ENCODE measurements around the gene NCS1. TPM values are rescaled to one million over a fixed set of nuclear protein-coding genes. Genes with fewer than 3 reads are reported as not detected.
"Not testable (repeated sequence)": the region's sequence is repeated elsewhere in the genome, so short reads cannot be mapped to it uniquely, and the experiment has no call there.

NCS1 gene
- total and polyA plus RNA-seq, 8 donors, result 16.7 to 24.9 (median 19.7) TPM

DNA sequence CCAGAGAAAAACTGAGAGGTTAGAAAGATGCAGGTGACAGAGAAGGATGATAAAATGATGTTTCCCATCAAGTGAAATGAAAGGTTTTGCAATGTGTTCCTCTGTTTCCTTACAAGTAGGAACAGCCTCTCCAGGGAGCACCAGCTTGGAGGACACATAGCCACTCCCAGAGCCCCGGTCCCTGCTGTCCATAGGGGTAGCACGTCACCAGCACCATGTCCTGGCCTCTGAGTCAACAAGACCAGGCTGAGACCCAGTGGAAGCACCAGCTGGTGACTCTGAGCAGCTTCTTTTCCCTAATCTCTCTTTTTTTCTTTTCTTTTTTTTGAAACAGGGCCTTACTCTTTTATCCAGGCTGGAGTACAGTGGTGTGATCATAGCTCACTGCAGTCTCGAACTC is 73.9 kb downstream of the NCS1 start:
- intact Hi-C loops (cut with DNase I), result no loop called here
- no peak for ATAC-seq
- Histone ChIP-seq H3K36me3 (no peaks in the 10 kb centered on the region), H3K4me1 (peaks cover 0 to 7% of the 10 kb centered on the region in 2 donors), H3K4me3 (no peak overlapping the region), H3K9me3 (no peaks in the 10 kb centered on the region), H3K27me3 (no peaks in the 10 kb centered on the region), H3K27ac (no peak overlapping the region)
- no peak for DNase-seq
- TF ChIP-seq, protein P1, sequence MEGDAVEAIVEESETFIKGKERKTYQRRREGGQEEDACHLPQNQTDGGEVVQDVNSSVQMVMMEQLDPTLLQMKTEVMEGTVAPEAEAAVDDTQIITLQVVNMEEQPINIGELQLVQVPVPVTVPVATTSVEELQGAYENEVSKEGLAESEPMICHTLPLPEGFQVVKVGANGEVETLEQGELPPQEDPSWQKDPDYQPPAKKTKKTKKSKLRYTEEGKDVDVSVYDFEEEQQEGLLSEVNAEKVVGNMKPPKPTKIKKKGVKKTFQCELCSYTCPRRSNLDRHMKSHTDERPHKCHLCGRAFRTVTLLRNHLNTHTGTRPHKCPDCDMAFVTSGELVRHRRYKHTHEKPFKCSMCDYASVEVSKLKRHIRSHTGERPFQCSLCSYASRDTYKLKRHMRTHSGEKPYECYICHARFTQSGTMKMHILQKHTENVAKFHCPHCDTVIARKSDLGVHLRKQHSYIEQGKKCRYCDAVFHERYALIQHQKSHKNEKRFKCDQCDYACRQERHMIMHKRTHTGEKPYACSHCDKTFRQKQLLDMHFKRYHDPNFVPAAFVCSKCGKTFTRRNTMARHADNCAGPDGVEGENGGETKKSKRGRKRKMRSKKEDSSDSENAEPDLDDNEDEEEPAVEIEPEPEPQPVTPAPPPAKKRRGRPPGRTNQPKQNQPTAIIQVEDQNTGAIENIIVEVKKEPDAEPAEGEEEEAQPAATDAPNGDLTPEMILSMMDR (IDR thresholded peaks at IDR 0.05), result no peak

DNA sequence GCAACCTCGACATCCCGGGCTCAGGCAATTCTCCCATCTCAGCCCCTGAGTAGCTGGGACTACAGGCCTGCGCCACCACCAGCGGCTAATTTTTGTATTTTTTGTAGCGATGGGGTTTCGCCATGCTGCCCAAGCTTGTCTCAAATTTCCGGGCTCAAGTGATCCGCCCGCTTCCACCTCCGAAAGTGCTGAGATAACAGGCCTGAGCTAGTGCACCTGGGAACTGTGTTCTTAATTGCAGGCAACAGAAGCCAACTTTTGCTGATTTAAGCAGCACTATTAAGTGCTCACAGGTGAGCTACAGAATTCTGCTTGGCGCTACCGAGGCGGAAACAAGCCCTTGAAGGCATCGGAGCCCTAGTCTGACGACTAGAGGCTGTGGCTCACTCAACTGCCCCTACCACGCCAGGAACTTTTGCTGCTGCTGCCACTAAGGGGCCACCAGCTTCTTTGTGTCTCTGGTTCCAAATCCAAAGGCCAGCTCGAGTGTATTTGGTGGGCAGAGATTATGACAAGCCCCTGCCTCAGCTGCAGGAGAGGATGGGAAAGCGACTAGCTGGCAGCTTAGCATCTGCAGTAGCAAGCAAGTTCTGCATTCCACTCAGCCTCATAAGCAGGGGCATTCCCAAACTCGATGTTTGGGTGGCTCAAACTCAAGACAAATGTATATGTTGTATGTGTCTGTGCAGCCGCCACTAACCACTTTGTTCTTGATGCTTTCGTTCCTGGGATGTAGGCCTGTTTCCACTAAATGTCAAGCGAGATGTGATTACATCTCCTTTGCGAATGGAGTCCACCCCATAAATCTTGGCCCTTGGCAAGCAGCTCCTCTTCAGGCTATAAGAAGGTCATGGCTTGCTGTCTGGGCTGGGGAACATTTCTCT is 82.8 kb downstream of the NCS1 start:
- Histone ChIP-seq H3K4me1 (no peaks in the 10 kb centered on the region), H3K27ac (no peak overlapping the region), H3K9me3 (no peaks in the 10 kb centered on the region), H3K4me3 (no peak overlapping the region), H3K36me3 (no peaks in the 10 kb centered on the region), H3K27me3 (peaks cover 0 to 13% of the 10 kb centered on the region in 2 donors)
- TF ChIP-seq, protein P1 (IDR thresholded peaks at IDR 0.05), result no peak
- DNase-seq (no peak), ATAC-seq (no peak)
- intact Hi-C loops (cut with DNase I), result no loop called here

DNA sequence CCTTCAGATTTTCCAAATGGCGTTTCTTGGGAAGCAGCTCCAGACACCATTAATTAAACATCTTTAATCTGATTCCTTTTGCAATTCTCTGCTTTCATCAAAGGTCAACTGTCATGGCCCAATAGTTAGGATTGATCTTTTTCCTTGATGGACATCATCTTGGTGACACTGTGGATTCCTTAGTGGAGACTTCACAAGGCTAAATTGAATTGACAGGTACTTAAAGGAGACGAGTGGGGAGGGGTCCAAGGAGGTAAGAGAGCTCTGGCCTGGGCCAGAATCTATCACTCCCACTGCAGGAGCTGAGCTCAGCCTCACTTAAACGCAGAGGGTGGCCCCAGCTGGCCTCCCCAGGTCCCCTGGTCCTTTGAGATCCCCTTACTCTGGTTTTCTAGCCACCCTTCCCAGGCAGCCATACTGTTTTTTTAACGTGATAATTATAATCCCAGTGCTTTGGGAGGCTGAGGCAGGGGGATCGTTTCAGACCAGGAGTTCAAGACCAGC is 83.5 kb downstream of the NCS1 start:
- no peak for ATAC-seq
- Histone ChIP-seq H3K27me3 (peaks cover 0 to 17% of the 10 kb centered on the region in 2 donors), H3K9me3 (no peaks in the 10 kb centered on the region), H3K36me3 (no peaks in the 10 kb centered on the region), H3K27ac (no peak overlapping the region), H3K4me1 (no peaks in the 10 kb centered on the region), H3K4me3 (no peak overlapping the region)
- TF ChIP-seq, protein P1 (IDR thresholded peaks at IDR 0.05), result no peak
- intact Hi-C loops (cut with DNase I), result no loop called here
- DNase-seq, result no peak

- H3K36me3 ChIP-seq, result no peaks in the 10 kb centered on the region
- TF ChIP-seq, protein P1 (IDR thresholded peaks at IDR 0.05), result no peak
- no peak for DNase-seq
- intact Hi-C loops (cut with DNase I), result no loop called here
- no peak overlapping the region for H3K27ac ChIP-seq
- no peaks in the 10 kb centered on the region for H3K9me3 ChIP-seq
- ATAC-seq, result no peak
- H3K27me3 ChIP-seq, result peaks cover 0 to 24% of the 10 kb centered on the region in 2 donors
- no peaks in the 10 kb centered on the region for H3K4me1 ChIP-seq
- no peak overlapping the region for H3K4me3 ChIP-seq
These were observed 84.4 kb downstream of the NCS1 start for GRCh38 chr9:130256644-130257043.

- ATAC-seq; H3K4me3 ChIP-seq; intact Hi-C loops (cut with DNase I); DNase-seq; H3K27ac ChIP-seq; H3K4me1 ChIP-seq; H3K9me3 ChIP-seq; H3K36me3 ChIP-seq: not testable (repeated sequence)
- H3K27me3 ChIP-seq, result peaks cover 0 to 39% of the 10 kb centered on the region in 2 donors
These were observed 85.9 kb downstream of the NCS1 start for GRCh38 chr9:130258137-130258536.
